ENCODE data around the gene TBCC.

- no peak for TF ChIP-seq TAF1 (IDR thresholded peaks at IDR 0.05; ENCODE audit: low read depth, low read length)
- TF ChIP-seq POLR2A (IDR thresholded peaks at IDR 0.05; ENCODE audit: low read depth, low read length): no peak
- no peak for TF ChIP-seq POLR2AphosphoS5 (IDR thresholded peaks at IDR 0.05; ENCODE audit: low read depth, low read length)
- no peak for TF ChIP-seq SPI1 (IDR thresholded peaks at IDR 0.05; ENCODE audit: low read depth, low read length)
- TF ChIP-seq PAX5 (IDR thresholded peaks at IDR 0.05; ENCODE audit: insufficient read depth, low read length, severe bottlenecking): no peak
- TF ChIP-seq POU2F2 (IDR thresholded peaks at IDR 0.05; ENCODE audit: low read depth, low read length): no peak
These were observed 5.2 kb upstream of the TBCC start for GRCh38 chr6:42751055-42751454.
